Trophoblast cell (in vitro differentiated cells and primary cell): ENCODE data around the gene CHURC1.

ENCODE experiments used
- DNase-seq, 2 donors: peaks; one replicate each; pipeline ENCODE4 v3.0.0-alpha.2; 2016
- H2AFZ ChIP-seq: 2 replicates; pipeline ENCODE4 v1.6.1; 2013; ENCODE audit warnings: low read length, moderate library complexity, mild to moderate bottlenecking; ENCODE audit not compliant: insufficient read depth, poor library complexity
- H2AK5ac ChIP-seq: 2 replicates; pipeline ENCODE4 v1.6.1; 2013; ENCODE audit warnings: mild to moderate bottlenecking, low read length
- H2BK120ac ChIP-seq: 2 replicates; pipeline ENCODE4 v1.6.1; 2013; ENCODE audit warnings: low read length, mild to moderate bottlenecking, moderate library complexity; ENCODE audit not compliant: insufficient read depth, poor library complexity
- H2BK12ac ChIP-seq: 2 replicates; pipeline ENCODE4 v1.6.1; 2013; ENCODE audit warnings: mild to moderate bottlenecking, low read length, moderate library complexity
- H2BK5ac ChIP-seq: 2 replicates; pipeline ENCODE4 v1.6.1; 2013; ENCODE audit warnings: low read length, low read depth, moderate library complexity, mild to moderate bottlenecking; ENCODE audit not compliant: poor library complexity
- H3K14ac ChIP-seq: 2 replicates; pipeline ENCODE4 v1.6.1; 2013; ENCODE audit warnings: mild to moderate bottlenecking, low read length
- H3K18ac ChIP-seq: 2 replicates; pipeline ENCODE4 v1.6.1; 2013; ENCODE audit warnings: mild to moderate bottlenecking, low read length
- H3K23ac ChIP-seq: 2 replicates; pipeline ENCODE4 v1.6.1; 2013; ENCODE audit warnings: low read length
- H3K27ac ChIP-seq: 2 replicates; pipeline ENCODE4 v1.5.1; 2013; ENCODE audit warnings: low read depth, mild to moderate bottlenecking, inconsistent platforms, low read length, moderate library complexity
- H3K27me3 ChIP-seq: 2 replicates; pipeline ENCODE4 v1.6.1; 2013; ENCODE audit warnings: inconsistent platforms, mild to moderate bottlenecking, low read length, moderate library complexity; ENCODE audit not compliant: insufficient read depth
- H3K36me3 ChIP-seq, 2 experiments: 1 replicate in 1 of 2; 2 replicates in 1 of 2; pipeline ENCODE4 v1.6.1; 2013; ENCODE audit warnings: low read length in 2 of 2, mild to moderate bottlenecking in 2 of 2, moderate library complexity in 1 of 2; ENCODE audit not compliant: insufficient read depth in 2 of 2, control insufficient read depth in 1 of 2
- H3K4ac ChIP-seq: 2 replicates; pipeline ENCODE4 v1.6.1; 2013; ENCODE audit warnings: low read depth, mild to moderate bottlenecking, low read length, moderate library complexity
- H3K4me1 ChIP-seq, 2 experiments: 1 replicate in 1 of 2; 2 replicates in 1 of 2; pipeline ENCODE4 v1.6.1; 2013; ENCODE audit warnings: low read length in 2 of 2, mild to moderate bottlenecking in 2 of 2, moderate library complexity in 1 of 2; ENCODE audit not compliant: insufficient read depth in 2 of 2, control insufficient read depth in 1 of 2
- H3K4me2 ChIP-seq: 2 replicates; pipeline ENCODE4 v1.6.1; 2013; ENCODE audit warnings: inconsistent platforms, mild to moderate bottlenecking, low read length, moderate library complexity
- H3K4me3 ChIP-seq: 2 replicates; pipeline ENCODE4 v1.5.1; 2013; ENCODE audit warnings: mild to moderate bottlenecking, low read depth, low read length, inconsistent platforms
- H3K79me1 ChIP-seq: one replicate; pipeline ENCODE4 v1.6.1; 2013; ENCODE audit warnings: low read length
- H3K79me2 ChIP-seq: 2 replicates; pipeline ENCODE4 v1.6.1; 2013; ENCODE audit warnings: low read length, mild to moderate bottlenecking; ENCODE audit not compliant: control insufficient read depth, insufficient read depth, poor library complexity
- H3K9ac ChIP-seq: 2 replicates; pipeline ENCODE4 v1.6.1; 2013; ENCODE audit warnings: mild to moderate bottlenecking, low read length
- H3K9me3 ChIP-seq: 2 replicates; pipeline ENCODE4 v1.6.1; 2013; ENCODE audit warnings: low read depth, mild to moderate bottlenecking, control low read depth, inconsistent platforms, low read length; ENCODE audit not compliant: insufficient read depth
- H4K12ac ChIP-seq: 2 replicates; pipeline ENCODE4 v1.6.1; 2013; ENCODE audit warnings: low read depth, mild to moderate bottlenecking, low read length, moderate library complexity
- H4K8ac ChIP-seq: 2 replicates; pipeline ENCODE4 v1.6.1; 2013; ENCODE audit warnings: low read depth, mild to moderate bottlenecking, low read length, moderate library complexity
- H4K91ac ChIP-seq: one replicate; pipeline ENCODE4 v1.6.1; 2013; ENCODE audit warnings: low read depth, mild to moderate bottlenecking, low read length, moderate library complexity
- WGBS: extraction: QIAGEN DNeasy Blood & Tissue Kit; methylation state at CpG from one replicate; pipeline ENCODE4 v1.1.7; 2013; ENCODE audit warnings: missing lambda C conversion rate; ENCODE audit not compliant: insufficient read length, insufficient coverage; ENCODE audit errors: extremely low coverage; 5-methylcytosine and 5-hydroxymethylcytosine counted together

CHURC1 gene

DNA sequence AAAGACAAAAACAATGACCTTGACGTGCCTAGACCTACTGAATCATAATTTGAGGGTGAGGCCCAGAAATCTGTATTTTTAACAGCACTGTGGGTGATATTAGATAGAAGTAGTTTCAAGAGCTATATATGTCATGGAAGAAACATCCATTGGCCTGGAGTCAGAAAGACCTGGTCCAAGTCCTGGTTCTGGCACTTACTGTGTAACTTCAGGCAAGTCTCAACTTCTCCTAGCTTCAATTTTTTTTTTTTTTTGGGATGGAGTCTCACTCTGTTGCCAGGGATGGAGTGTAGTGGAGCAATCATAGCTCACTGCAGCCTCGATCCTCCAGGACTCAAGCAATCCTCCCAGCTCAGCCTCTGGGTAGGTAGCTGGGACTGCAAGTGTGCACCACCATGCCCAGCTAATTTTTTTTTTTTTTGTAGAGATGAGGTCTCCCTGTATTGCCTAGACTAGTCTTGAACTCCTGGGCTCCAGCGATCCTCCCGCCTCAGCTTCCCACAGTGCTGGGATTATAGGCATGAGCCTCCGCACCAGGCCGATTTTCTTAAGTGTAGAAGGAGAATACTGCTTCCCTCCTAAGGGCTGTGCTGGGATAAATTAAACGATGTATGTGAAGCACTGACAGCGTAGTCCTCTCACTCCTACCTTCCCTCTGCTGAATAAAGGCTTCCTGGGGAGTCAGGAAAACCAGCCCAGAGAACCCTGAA is 42.6 kb downstream of the CHURC1 start:
- H3K4ac ChIP-seq: no peak overlapping the region
- H3K27ac ChIP-seq: no peak overlapping the region
- peaks cover 1 to 4% of the 10 kb centered on the region in 2 experiments for H3K36me3 ChIP-seq
- no peaks in the 10 kb centered on the region for H3K79me1 ChIP-seq
- no peak overlapping the region for H3K9ac ChIP-seq
- H2AFZ ChIP-seq: no peak overlapping the region
- no CpG with 5 or more reads among the region's 8 CpGs for WGBS
- H3K4me2 ChIP-seq: no peak overlapping the region
- no peak overlapping the region for H3K18ac ChIP-seq
- H3K9me3 ChIP-seq: no peaks in the 10 kb centered on the region
- H2BK5ac ChIP-seq: no peak overlapping the region
- no peak for DNase-seq
- no peaks in the 10 kb centered on the region for H3K79me2 ChIP-seq
- H3K4me3 ChIP-seq: no peak overlapping the region
- no peak overlapping the region for H4K8ac ChIP-seq
- no peak overlapping the region for H3K14ac ChIP-seq
- no peak overlapping the region for H2AK5ac ChIP-seq
- H2BK12ac ChIP-seq: no peak overlapping the region
- no peak overlapping the region for H2BK120ac ChIP-seq
- no peak overlapping the region for H4K12ac ChIP-seq
- no peak overlapping the region for H3K23ac ChIP-seq
- peaks cover 0 to 3% of the 10 kb centered on the region in 2 experiments for H3K4me1 ChIP-seq
- no peaks in the 10 kb centered on the region for H3K27me3 ChIP-seq
- H4K91ac ChIP-seq: no peak overlapping the region

DNA sequence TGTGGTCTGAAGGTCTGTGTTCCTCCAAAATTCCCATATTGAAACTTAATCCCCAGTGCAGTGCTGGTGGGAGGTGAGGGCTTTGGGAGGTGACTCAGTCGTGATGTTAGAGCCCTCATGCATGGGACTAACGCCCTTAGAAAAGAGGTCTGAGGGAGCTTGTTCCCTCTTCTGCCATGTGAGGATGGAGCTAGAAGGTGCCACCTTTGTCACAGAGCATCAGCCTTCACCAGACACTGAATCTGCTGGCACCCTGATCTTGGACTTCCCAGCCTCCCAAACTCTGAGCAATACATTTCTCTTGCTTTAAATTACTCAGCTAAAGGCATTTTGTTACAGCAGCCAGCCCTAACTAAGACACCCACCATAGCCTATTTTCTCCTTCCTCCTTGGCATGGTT is 43.9 kb downstream of the CHURC1 start:
- H3K79me2 ChIP-seq: no peaks in the 10 kb centered on the region
- no peak overlapping the region for H3K23ac ChIP-seq
- peaks cover 0 to 3% of the 10 kb centered on the region in 2 experiments for H3K4me1 ChIP-seq
- H2BK12ac ChIP-seq: no peak overlapping the region
- no peak overlapping the region for H4K12ac ChIP-seq
- H2BK120ac ChIP-seq: no peak overlapping the region
- DNase-seq: peak; percentile 64 to 68
- no peaks in the 10 kb centered on the region for H3K27me3 ChIP-seq
- no peak overlapping the region for H3K9ac ChIP-seq
- no CpG with 5 or more reads among the region's 2 CpGs for WGBS
- no peak overlapping the region for H4K91ac ChIP-seq
- H3K18ac ChIP-seq: no peak overlapping the region
- H3K14ac ChIP-seq: no peak overlapping the region
- no peak overlapping the region for H3K4me2 ChIP-seq
- H3K79me1 ChIP-seq: no peaks in the 10 kb centered on the region
- no peak overlapping the region for H3K27ac ChIP-seq
- H3K9me3 ChIP-seq: no peaks in the 10 kb centered on the region
- no peak overlapping the region for H2AFZ ChIP-seq
- H4K8ac ChIP-seq: no peak overlapping the region
- H3K36me3 ChIP-seq: peaks cover 0 to 2% of the 10 kb centered on the region in 2 experiments
- H3K4me3 ChIP-seq: no peak overlapping the region
- no peak overlapping the region for H3K4ac ChIP-seq
- no peak overlapping the region for H2BK5ac ChIP-seq
- no peak overlapping the region for H2AK5ac ChIP-seq

DNA sequence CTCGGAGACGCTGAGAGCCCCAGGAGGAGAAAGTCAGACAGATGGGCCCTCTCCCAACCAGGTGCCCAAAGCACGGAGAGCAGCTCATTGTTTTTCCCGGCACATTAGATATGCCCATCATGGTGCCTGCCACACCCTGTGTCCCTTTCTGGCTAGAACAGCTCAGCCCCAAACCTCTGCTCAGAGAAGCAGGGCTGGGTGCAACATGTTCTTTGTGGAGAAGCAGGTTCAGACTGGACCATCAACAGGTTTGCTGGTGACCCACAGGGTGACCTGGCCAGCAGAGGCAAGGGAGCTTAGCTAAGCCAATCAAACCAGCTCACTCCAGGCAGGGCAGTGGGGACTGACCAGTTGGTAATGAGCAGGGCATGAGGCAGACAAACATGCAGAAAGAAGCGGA is 44.5 kb downstream of the CHURC1 start:
- DNase-seq: no peak
- Histone ChIP-seq H3K4ac (no peak overlapping the region), H3K79me2 (no peaks in the 10 kb centered on the region), H4K12ac (no peak overlapping the region), H3K18ac (no peak overlapping the region), H2AK5ac (no peak overlapping the region), H4K91ac (no peak overlapping the region), H3K9me3 (no peaks in the 10 kb centered on the region), H3K9ac (no peak overlapping the region), H3K27me3 (no peaks in the 10 kb centered on the region), H4K8ac (no peak overlapping the region), H2AFZ (no peak overlapping the region), H3K23ac (no peak overlapping the region), H3K4me3 (no peak overlapping the region), H2BK5ac (no peak overlapping the region), H2BK12ac (no peak overlapping the region), H3K4me2 (no peak overlapping the region), H3K79me1 (no peaks in the 10 kb centered on the region), H3K36me3 (no peaks in the 10 kb centered on the region), H3K4me1 (peaks cover 0 to 3% of the 10 kb centered on the region in 2 experiments), H3K27ac (no peak overlapping the region), H2BK120ac (no peak overlapping the region), H3K14ac (no peak overlapping the region)
- no CpG with 5 or more reads among the region's 5 CpGs for WGBS

DNA sequence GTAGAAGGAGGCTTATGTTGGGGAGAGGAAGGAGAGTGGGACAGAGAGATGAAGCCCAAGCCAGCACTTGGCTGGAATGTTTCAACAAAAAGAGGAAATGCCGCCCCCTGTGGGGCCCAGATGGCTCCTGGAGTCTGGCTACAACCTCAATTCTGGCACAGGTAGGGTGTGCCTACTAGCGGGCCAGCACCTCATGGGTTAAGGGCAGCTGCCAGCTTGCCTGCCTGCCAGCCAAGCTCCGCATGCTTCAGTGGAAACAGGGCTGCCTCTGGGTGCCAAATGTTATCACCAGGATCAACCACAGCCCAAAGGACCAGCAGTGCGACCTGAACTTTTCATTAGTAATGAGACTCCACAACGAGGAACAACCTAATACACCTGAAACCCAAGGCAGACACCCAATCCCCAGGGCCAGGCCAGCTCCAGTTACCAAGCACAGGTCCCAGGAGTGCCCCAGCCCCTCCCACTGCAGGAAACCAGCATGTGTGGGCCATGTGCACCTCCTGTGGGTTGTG is 46.6 kb downstream of the CHURC1 start:
- no CpG with 5 or more reads among the region's 5 CpGs for WGBS

More for the DNA sequence above, 46.6 kb downstream of the CHURC1 start:
- H3K79me2 ChIP-seq: no peaks in the 10 kb centered on the region
- H3K4me1 ChIP-seq: peaks cover 1 to 5% of the 10 kb centered on the region in 2 experiments
- H3K27me3 ChIP-seq: no peaks in the 10 kb centered on the region
- H3K23ac ChIP-seq: no peak overlapping the region
- H2BK5ac ChIP-seq: no peak overlapping the region
- no peak overlapping the region for H2AK5ac ChIP-seq
- H4K12ac ChIP-seq: no peak overlapping the region
- H4K8ac ChIP-seq: no peak overlapping the region
- no peak overlapping the region for H3K4me3 ChIP-seq
- no peak for DNase-seq
- no peak overlapping the region for H2AFZ ChIP-seq
- H3K4me2 ChIP-seq: no peak overlapping the region
- no peak overlapping the region for H3K18ac ChIP-seq
- H4K91ac ChIP-seq: no peak overlapping the region
- H3K14ac ChIP-seq: no peak overlapping the region
- H3K9me3 ChIP-seq: no peaks in the 10 kb centered on the region
- H3K9ac ChIP-seq: no peak overlapping the region
- H2BK120ac ChIP-seq: no peak overlapping the region
- no peak overlapping the region for H3K27ac ChIP-seq
- H3K79me1 ChIP-seq: peaks cover 2% of the 10 kb centered on the region
- no peak overlapping the region for H2BK12ac ChIP-seq
- H3K36me3 ChIP-seq: no peaks in the 10 kb centered on the region
- no peak overlapping the region for H3K4ac ChIP-seq
